ENCODE measurements around the gene IGSF5.

IGSF5 gene

GRCh38 chr21:39720126-39720778 lies 24.7 kb upstream of the IGSF5 start:
- POLR2A ChIA-PET = no interaction called here
- no peak for TF ChIP-seq CTCF (IDR thresholded peaks at IDR 0.05; ENCODE audit: control extremely low read depth, extremely low read depth, low read depth, missing control alignments)
- CTCF ChIA-PET = no interaction called here
- DNase-seq (ENCODE audit: extremely low spot score) = no peak

- DNase-seq (ENCODE audit: extremely low spot score) = no peak
- CTCF ChIA-PET = interaction anchor here (1.3 kb wide), 1 partner anchor 204 kb away, joined by 3 read pairs; no protein-coding TSS in a partner anchor
- no peak for TF ChIP-seq CTCF (IDR thresholded peaks at IDR 0.05; ENCODE audit: control extremely low read depth, extremely low read depth, low read depth, missing control alignments)
- POLR2A ChIA-PET = no interaction called here
Observed at GRCh38 chr21:39721885-39722284, 23.1 kb upstream of the IGSF5 start.

- TF ChIP-seq CTCF (IDR thresholded peaks at IDR 0.05; ENCODE audit: control extremely low read depth, extremely low read depth, low read depth, missing control alignments) = no peak
- no peak for DNase-seq (ENCODE audit: extremely low spot score)
- ChIA-PET CTCF (no interaction called here), POLR2A (no interaction called here)
Observed at GRCh38 chr21:39724944-39725343, 20.0 kb upstream of the IGSF5 start.

- ChIA-PET POLR2A (no interaction called here), CTCF (no interaction called here)
- no peak for DNase-seq (ENCODE audit: extremely low spot score)
- TF ChIP-seq CTCF (IDR thresholded peaks at IDR 0.05; ENCODE audit: control extremely low read depth, extremely low read depth, low read depth, missing control alignments) = no peak
Observed at GRCh38 chr21:39726133-39726532, 18.9 kb upstream of the IGSF5 start.

- ChIA-PET POLR2A (no interaction called here), CTCF (interaction anchor here (1.3 kb wide), 1 partner anchor 209 kb away, joined by 4 read pairs; no protein-coding TSS in a partner anchor)
- DNase-seq (ENCODE audit: extremely low spot score) = no peak
- TF ChIP-seq CTCF (IDR thresholded peaks at IDR 0.05; ENCODE audit: control extremely low read depth, extremely low read depth, low read depth, missing control alignments) = no peak
Observed at GRCh38 chr21:39727401-39728120, 17.4 kb upstream of the IGSF5 start.

GRCh38 chr21:39728341-39728740 lies 16.6 kb upstream of the IGSF5 start:
- no peak for TF ChIP-seq CTCF (IDR thresholded peaks at IDR 0.05; ENCODE audit: control extremely low read depth, extremely low read depth, low read depth, missing control alignments)
- ChIA-PET CTCF (interaction anchor here (1.3 kb wide), 1 partner anchor 210 kb away, joined by 4 read pairs; no protein-coding TSS in a partner anchor), POLR2A (no interaction called here)
- DNase-seq (ENCODE audit: extremely low spot score) = no peak
